ENCODE results near the gene C2orf66.

Gene C2orf66

GRCh38 chr2:196845371-196845770, 36.2 kb upstream of the C2orf66 start:
- H3K4me3 ChIP-seq (ENCODE audit: low read depth, low read length): no peak overlapping the region
- ChIA-PET POLR2A (no interaction called here), CTCF (no interaction called here)
- DNase-seq (ENCODE audit: low read depth, low spot score): no peak
- TF ChIP-seq CTCF (IDR thresholded peaks at IDR 0.05; ENCODE audit: insufficient read depth, low read length, missing control alignments): no peak

GRCh38 chr2:196840171-196840570, 31.0 kb upstream of the C2orf66 start:
- no peak overlapping the region for H3K4me3 ChIP-seq (ENCODE audit: low read depth, low read length)
- no peak for TF ChIP-seq CTCF (IDR thresholded peaks at IDR 0.05; ENCODE audit: insufficient read depth, low read length, missing control alignments)
- ChIA-PET POLR2A (no interaction called here), CTCF (interaction anchor here (0.9 to 1.2 kb wide), 2 partner anchors 10 to 274 kb away, joined by 3 read pairs; no protein-coding TSS in a partner anchor)
- no peak for DNase-seq (ENCODE audit: low read depth, low spot score)

GRCh38 chr2:196839574-196839973, 30.4 kb upstream of the C2orf66 start:
- no peak overlapping the region for H3K4me3 ChIP-seq (ENCODE audit: low read depth, low read length)
- DNase-seq (ENCODE audit: low read depth, low spot score): no peak
- ChIA-PET CTCF (interaction anchor here (1.2 kb wide), 1 partner anchor 10 kb away, joined by 3 read pairs; no protein-coding TSS in a partner anchor), POLR2A (no interaction called here)
- no peak for TF ChIP-seq CTCF (IDR thresholded peaks at IDR 0.05; ENCODE audit: insufficient read depth, low read length, missing control alignments)

GRCh38 chr2:196836440-196836839, 27.3 kb upstream of the C2orf66 start:
- CTCF ChIA-PET: no interaction called here
- no peak overlapping the region for H3K4me3 ChIP-seq (ENCODE audit: low read depth, low read length)
- POLR2A ChIA-PET: no interaction called here
- DNase-seq (ENCODE audit: low read depth, low spot score): no peak
- no peak for TF ChIP-seq CTCF (IDR thresholded peaks at IDR 0.05; ENCODE audit: insufficient read depth, low read length, missing control alignments)

- CTCF ChIA-PET: no interaction called here
- POLR2A ChIA-PET: no interaction called here
- no peak overlapping the region for H3K4me3 ChIP-seq (ENCODE audit: low read depth, low read length)
- no peak for TF ChIP-seq CTCF (IDR thresholded peaks at IDR 0.05; ENCODE audit: insufficient read depth, low read length, missing control alignments)
- DNase-seq (ENCODE audit: low read depth, low spot score): no peak
Observed at GRCh38 chr2:196830701-196831100, 21.5 kb upstream of the C2orf66 start.

GRCh38 chr2:196827356-196827755, 18.2 kb upstream of the C2orf66 start:
- no peak for DNase-seq (ENCODE audit: low read depth, low spot score)
- ChIA-PET CTCF (no interaction called here), POLR2A (no interaction called here)
- TF ChIP-seq CTCF (IDR thresholded peaks at IDR 0.05; ENCODE audit: insufficient read depth, low read length, missing control alignments): no peak
- H3K4me3 ChIP-seq (ENCODE audit: low read depth, low read length): no peak overlapping the region

Measured in AG04449 (cell line).